AG04450 (cell line): ENCODE results near the gene MPPED2. TPM values are rescaled to one million over a fixed set of nuclear protein-coding genes. Genes with fewer than 3 reads are reported as not detected.

ENCODE experiments used
- CTCF ChIA-PET: fragments of 300-600, 350-600 bp; formaldehyde crosslinking; extraction: SDS; loops from one replicate; lab custom pipeline; 2022; ENCODE audit warnings: antibody characterized with exemption, inconsistent platforms; lab: Charles Lee
- POLR2A ChIA-PET: fragments of 350-600 bp; formaldehyde crosslinking; extraction: SDS; loops from one replicate; lab custom pipeline; 2021; ENCODE audit warnings: antibody characterized with exemption, inconsistent platforms; lab: Yijun Ruan, JAX
- DNase-seq: peaks from one replicate; pipeline ENCODE4 v3.0.0-alpha.2; 2011; ENCODE audit warnings: low read depth, low spot score
- H3K27ac ChIP-seq: one replicate; pipeline ENCODE4 v1.5.1; 2012; ENCODE audit warnings: low read depth, low read length, control low read depth
- H3K27me3 ChIP-seq: one replicate; pipeline ENCODE4 v1.6.0; 2012; ENCODE audit warnings: low read length; ENCODE audit not compliant: control insufficient read depth, insufficient read depth
- H3K4me3 ChIP-seq: 2 replicates; pipeline ENCODE4 v1.5.1; 2011; ENCODE audit warnings: mild to moderate bottlenecking, low read depth, low read length, control low read depth
- H3K9me3 ChIP-seq: 2 replicates; pipeline ENCODE4 v1.5.1; 2012; ENCODE audit warnings: low read length; ENCODE audit not compliant: control insufficient read depth, insufficient read depth
- polyA plus RNA-seq: library from polyadenylated mRNA; depleted of rRNA; stranded (reverse); fragments of >200 nt; gene quantifications from 2 replicates; pipeline ENCODE4 v1.2.3, GENCODE V29; 2011
- TF ChIP-seq, protein P1 (sequence below): IDR thresholded peaks from 2 replicates; pipeline ENCODE4 v1.5.1; 2011; ENCODE audit warnings: low read depth, low read length, control low read depth, inconsistent platforms

MPPED2 gene
- polyA plus RNA-seq, 1 experiment = not detected

- no peak for DNase-seq
- CTCF ChIA-PET = no interaction called here
These were observed 119.0 kb downstream of the MPPED2 start for GRCh38 chr11:30467176-30467575.

DNA sequence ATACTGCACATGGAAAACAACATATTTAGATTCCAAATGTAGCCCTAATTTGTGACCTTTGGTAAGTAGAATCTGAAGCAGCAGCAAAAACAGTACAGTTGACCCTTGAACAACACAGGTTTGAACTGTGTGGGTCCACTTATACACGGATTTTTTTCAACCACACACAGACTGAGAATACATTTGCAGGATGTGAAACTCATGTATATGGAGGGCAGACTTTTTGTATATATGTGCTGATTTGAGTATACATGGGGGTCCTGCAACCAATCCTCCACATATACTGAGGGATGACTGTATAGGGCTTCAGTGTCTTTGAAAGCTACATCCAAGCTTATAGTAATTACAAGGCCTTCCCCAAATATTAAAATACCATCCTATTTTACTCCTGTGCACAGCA is 120.5 kb downstream of the MPPED2 start:
- TF ChIP-seq, protein P1, sequence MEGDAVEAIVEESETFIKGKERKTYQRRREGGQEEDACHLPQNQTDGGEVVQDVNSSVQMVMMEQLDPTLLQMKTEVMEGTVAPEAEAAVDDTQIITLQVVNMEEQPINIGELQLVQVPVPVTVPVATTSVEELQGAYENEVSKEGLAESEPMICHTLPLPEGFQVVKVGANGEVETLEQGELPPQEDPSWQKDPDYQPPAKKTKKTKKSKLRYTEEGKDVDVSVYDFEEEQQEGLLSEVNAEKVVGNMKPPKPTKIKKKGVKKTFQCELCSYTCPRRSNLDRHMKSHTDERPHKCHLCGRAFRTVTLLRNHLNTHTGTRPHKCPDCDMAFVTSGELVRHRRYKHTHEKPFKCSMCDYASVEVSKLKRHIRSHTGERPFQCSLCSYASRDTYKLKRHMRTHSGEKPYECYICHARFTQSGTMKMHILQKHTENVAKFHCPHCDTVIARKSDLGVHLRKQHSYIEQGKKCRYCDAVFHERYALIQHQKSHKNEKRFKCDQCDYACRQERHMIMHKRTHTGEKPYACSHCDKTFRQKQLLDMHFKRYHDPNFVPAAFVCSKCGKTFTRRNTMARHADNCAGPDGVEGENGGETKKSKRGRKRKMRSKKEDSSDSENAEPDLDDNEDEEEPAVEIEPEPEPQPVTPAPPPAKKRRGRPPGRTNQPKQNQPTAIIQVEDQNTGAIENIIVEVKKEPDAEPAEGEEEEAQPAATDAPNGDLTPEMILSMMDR = no peak
- no peaks in the 10 kb centered on the region for H3K9me3 ChIP-seq
- DNase-seq = no peak
- CTCF ChIA-PET = no interaction called here
- no peak overlapping the region for H3K4me3 ChIP-seq
- H3K27me3 ChIP-seq = no peaks in the 10 kb centered on the region
- H3K27ac ChIP-seq = no peak overlapping the region
- POLR2A ChIA-PET = no interaction called here

More at GRCh38 chr11:30467176-30467575, 119.0 kb downstream of the MPPED2 start:
- Histone ChIP-seq H3K27ac (no peak overlapping the region), H3K4me3 (no peak overlapping the region), H3K9me3 (no peaks in the 10 kb centered on the region), H3K27me3 (no peaks in the 10 kb centered on the region)
- TF ChIP-seq, protein P1 = no peak
- POLR2A ChIA-PET = no interaction called here

- ChIA-PET CTCF (no interaction called here), POLR2A (no interaction called here)
- H3K27ac ChIP-seq = no peak overlapping the region
- no peaks in the 10 kb centered on the region for H3K27me3 ChIP-seq
- H3K4me3 ChIP-seq = no peak overlapping the region
- TF ChIP-seq, protein P1 = no peak
- no peaks in the 10 kb centered on the region for H3K9me3 ChIP-seq
- no peak for DNase-seq
These were observed 121.0 kb downstream of the MPPED2 start for GRCh38 chr11:30465192-30465591.

DNA sequence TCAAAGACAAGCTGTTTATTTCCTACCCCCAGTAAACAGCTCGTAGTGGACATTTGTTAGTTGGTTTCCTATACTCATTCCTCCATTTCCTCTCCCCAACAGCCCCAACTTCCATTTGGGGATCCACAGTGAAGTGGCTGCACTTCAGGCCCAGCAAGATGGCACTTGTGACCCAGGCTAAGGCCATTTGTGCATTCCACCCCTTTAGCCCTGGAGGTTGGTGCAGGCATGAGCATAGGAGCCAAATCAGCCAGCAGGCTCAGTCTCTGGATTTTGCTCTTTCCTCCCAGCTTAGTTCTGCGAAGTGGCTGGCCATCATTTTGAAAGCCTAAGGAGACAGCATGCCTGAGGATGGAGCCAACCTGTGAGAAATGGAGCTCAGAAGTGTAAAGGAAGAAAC is 122.9 kb downstream of the MPPED2 start:
- POLR2A ChIA-PET = no interaction called here
- Histone ChIP-seq H3K27ac (no peak overlapping the region), H3K27me3 (no peaks in the 10 kb centered on the region), H3K4me3 (no peak overlapping the region), H3K9me3 (no peaks in the 10 kb centered on the region)
- CTCF ChIA-PET = no interaction called here
- no peak for DNase-seq
- TF ChIP-seq, protein P1 = no peak

GRCh38 chr11:30462421-30462820 is 123.7 kb downstream of the MPPED2 start:
- ChIA-PET POLR2A (no interaction called here), CTCF (no interaction called here)
- Histone ChIP-seq H3K27me3 (no peaks in the 10 kb centered on the region), H3K9me3 (no peaks in the 10 kb centered on the region), H3K4me3 (no peak overlapping the region), H3K27ac (no peak overlapping the region)
- DNase-seq = no peak
- TF ChIP-seq, protein P1 = no peak
